Muscle layer of colon (tissue), 2 donors: Measurements from ENCODE around the gene ASCC1.

Experiments
- H3K27ac ChIP-seq: one replicate; pipeline ENCODE4 v1.7.0; 2013; ENCODE audit warnings: low read depth, mild to moderate bottlenecking, low read length, moderate library complexity
- H3K27me3 ChIP-seq, 2 donors: one replicate each; pipeline ENCODE4 v1.7.0; 2013; ENCODE audit warnings: low read length in 2 of 2, mild to moderate bottlenecking in 2 of 2; ENCODE audit not compliant: insufficient read depth in 2 of 2, control insufficient read depth in 1 of 2
- H3K36me3 ChIP-seq: one replicate; pipeline ENCODE4 v1.7.0; 2013; ENCODE audit warnings: mild to moderate bottlenecking, low read length; ENCODE audit not compliant: insufficient read depth
- H3K4me1 ChIP-seq: one replicate; pipeline ENCODE4 v1.7.0; 2013; ENCODE audit warnings: mild to moderate bottlenecking, low read length; ENCODE audit not compliant: insufficient read depth
- H3K4me3 ChIP-seq, 2 donors: one replicate each; pipeline ENCODE4 v1.7.0; 2013; ENCODE audit warnings: low read length in 2 of 2, low read depth in 1 of 2, mild to moderate bottlenecking in 1 of 2, moderate library complexity in 1 of 2
- H3K9ac ChIP-seq: one replicate; pipeline ENCODE4 v1.7.0; 2013; ENCODE audit warnings: low read length
- H3K9me3 ChIP-seq: one replicate; pipeline ENCODE4 v1.7.0; 2013; ENCODE audit warnings: mild to moderate bottlenecking, low read length
- donor health status: abdominal sarcoma.
- donor health status: Adenocarcinoma of cecum.

ASCC1 gene

GRCh38 chr10:72105098-72105475, 111.0 kb downstream of the ASCC1 start:
- no peak overlapping the region for H3K9ac ChIP-seq
- H3K36me3 ChIP-seq = peaks cover 10% of the 10 kb centered on the region
- H3K4me3 ChIP-seq = no peak overlapping the region
- H3K4me1 ChIP-seq = no peaks in the 10 kb centered on the region
- H3K9me3 ChIP-seq = no peaks in the 10 kb centered on the region
- no peaks in the 10 kb centered on the region for H3K27me3 ChIP-seq
- H3K27ac ChIP-seq = no peak overlapping the region

- Histone ChIP-seq H3K27ac (no peak overlapping the region), H3K27me3 (no peaks in the 10 kb centered on the region), H3K4me3 (no peak overlapping the region), H3K9ac (no peak overlapping the region), H3K36me3 (peaks cover 10% of the 10 kb centered on the region), H3K4me1 (no peaks in the 10 kb centered on the region), H3K9me3 (no peaks in the 10 kb centered on the region)
These were observed 111.5 kb downstream of the ASCC1 start for GRCh38 chr10:72104472-72105097.

GRCh38 chr10:72099600-72099921, 116.5 kb downstream of the ASCC1 start:
- peaks cover 15% of the 10 kb centered on the region for H3K36me3 ChIP-seq
- H3K27ac ChIP-seq = no peak overlapping the region
- H3K9me3 ChIP-seq = no peaks in the 10 kb centered on the region
- no peak overlapping the region for H3K9ac ChIP-seq
- H3K27me3 ChIP-seq = no peaks in the 10 kb centered on the region
- no peaks in the 10 kb centered on the region for H3K4me1 ChIP-seq
- H3K4me3 ChIP-seq = no peak overlapping the region

- Histone ChIP-seq H3K27me3 (no peaks in the 10 kb centered on the region), H3K9me3 (no peaks in the 10 kb centered on the region), H3K27ac (no peak overlapping the region), H3K4me1 (no peaks in the 10 kb centered on the region), H3K9ac (no peak overlapping the region), H3K4me3 (no peak overlapping the region), H3K36me3 (peaks cover 15% of the 10 kb centered on the region)
These were observed 117.1 kb downstream of the ASCC1 start for GRCh38 chr10:72098836-72099599.

GRCh38 chr10:72098301-72098835, 117.7 kb downstream of the ASCC1 start:
- H3K27me3 ChIP-seq = no peaks in the 10 kb centered on the region
- no peak overlapping the region for H3K27ac ChIP-seq
- H3K9me3 ChIP-seq = no peaks in the 10 kb centered on the region
- H3K9ac ChIP-seq = no peak overlapping the region
- no peak overlapping the region for H3K4me3 ChIP-seq
- no peaks in the 10 kb centered on the region for H3K4me1 ChIP-seq
- peaks cover 15% of the 10 kb centered on the region for H3K36me3 ChIP-seq

- Histone ChIP-seq H3K36me3 (peaks cover 15% of the 10 kb centered on the region), H3K9ac (no peak overlapping the region), H3K4me1 (no peaks in the 10 kb centered on the region), H3K9me3 (no peaks in the 10 kb centered on the region), H3K27ac (no peak overlapping the region), H3K27me3 (no peaks in the 10 kb centered on the region), H3K4me3 (no peak overlapping the region)
These were observed 118.4 kb downstream of the ASCC1 start for GRCh38 chr10:72097448-72098300.

- Histone ChIP-seq H3K36me3 (peaks cover 8% of the 10 kb centered on the region), H3K9ac (no peak overlapping the region), H3K27me3 (no peaks in the 10 kb centered on the region), H3K4me1 (no peaks in the 10 kb centered on the region), H3K27ac (no peak overlapping the region), H3K4me3 (no peak overlapping the region), H3K9me3 (no peaks in the 10 kb centered on the region)
These were observed 119.7 kb downstream of the ASCC1 start for GRCh38 chr10:72096115-72097000.

- Histone ChIP-seq H3K4me1 (no peaks in the 10 kb centered on the region), H3K9me3 (no peaks in the 10 kb centered on the region), H3K27me3 (peaks cover 0 to under 1% of the 10 kb centered on the region in 2 donors), H3K36me3 (peaks cover 5% of the 10 kb centered on the region), H3K9ac (no peak overlapping the region), H3K4me3 (no peak overlapping the region), H3K27ac (no peak overlapping the region)
These were observed 120.9 kb downstream of the ASCC1 start for GRCh38 chr10:72095195-72095594.

- Histone ChIP-seq H3K9me3 (no peaks in the 10 kb centered on the region), H3K9ac (no peak overlapping the region), H3K27ac (no peak overlapping the region), H3K36me3 (peaks cover 5% of the 10 kb centered on the region), H3K27me3 (peaks cover 3 to 7% of the 10 kb centered on the region in 2 donors), H3K4me1 (no peaks in the 10 kb centered on the region), H3K4me3 (no peak overlapping the region)
These were observed 121.5 kb downstream of the ASCC1 start for GRCh38 chr10:72094574-72094973.

- Histone ChIP-seq H3K9ac (no peak overlapping the region), H3K4me3 (no peak overlapping the region), H3K27ac (no peak overlapping the region), H3K4me1 (peaks cover 2% of the 10 kb centered on the region), H3K9me3 (no peaks in the 10 kb centered on the region), H3K36me3 (peaks cover 5% of the 10 kb centered on the region), H3K27me3 (peaks cover 9 to 18% of the 10 kb centered on the region in 2 donors)
These were observed 122.6 kb downstream of the ASCC1 start for GRCh38 chr10:72093450-72093849.
